ENCODE data around the gene ITGAL. TPM values are rescaled to one million over a fixed set of nuclear protein-coding genes. Genes with fewer than 3 reads are reported as not detected.

Gene ITGAL
- total RNA-seq, 1 donor from 2014 or later = 2.4 TPM

DNA sequence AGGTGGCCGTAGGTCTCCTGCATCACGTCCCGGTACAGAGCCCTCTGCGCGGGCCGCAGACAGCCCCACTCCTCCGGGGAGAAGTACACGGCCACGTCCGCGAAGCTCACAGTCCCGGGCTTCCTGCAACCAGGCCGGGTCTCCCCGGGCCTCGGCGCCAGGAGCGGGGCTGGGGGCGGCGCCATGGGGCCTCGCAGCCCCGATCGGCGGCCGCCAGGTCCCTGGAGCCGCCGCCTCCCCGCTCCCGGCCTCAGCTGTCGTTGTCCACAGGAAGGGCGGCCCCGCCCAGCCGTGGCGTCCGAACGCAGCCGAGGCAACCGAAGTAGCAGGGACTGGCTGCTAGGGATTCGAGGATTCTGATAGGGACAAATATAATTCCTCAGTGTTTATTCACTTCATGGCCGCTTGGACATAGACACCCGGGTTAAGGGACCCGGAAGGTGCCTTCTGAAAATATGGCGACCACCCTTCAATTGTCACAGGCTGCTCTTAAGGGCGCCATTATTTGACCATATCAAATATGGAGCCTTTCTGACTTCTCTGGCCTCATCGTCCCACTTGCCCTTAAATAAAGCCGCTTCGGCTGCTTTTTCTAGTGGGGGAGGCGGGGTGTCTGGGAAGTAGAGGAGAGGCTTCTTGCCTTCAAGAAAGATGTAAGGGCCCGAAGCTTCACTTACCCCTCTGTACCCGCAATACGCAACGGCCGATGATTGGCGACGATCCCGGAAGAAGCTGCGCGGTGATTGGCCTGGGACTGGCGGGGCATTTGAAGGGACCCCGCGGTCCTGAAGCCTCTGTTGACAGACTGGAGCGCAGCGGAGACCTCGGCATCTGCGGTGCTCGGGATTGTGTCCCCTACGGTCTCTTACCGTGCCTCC lies 99.1 kb downstream of the ITGAL start, which contains the start of gene ZNF688:
Gene ZNF688, minus strand, starts transcription at position 270 of the 878 bp plus-strand sequence. Its CDS starts 85 bp downstream, at position 185.
- Histone ChIP-seq H3K4me1 (peaks cover 36% of the 10 kb centered on the region), H3K27me3 (ENCODE audit: low read depth) (no peaks in the 10 kb centered on the region), H3K9me3 (replicated peaks) (no peaks in the 10 kb centered on the region), H3K4me3 (peak within 1 kb of the TSS; percentile 84), H3K36me3 (no peaks in the 10 kb centered on the region), H3K27ac (replicated peaks) (peak within 1 kb of the TSS; percentile 99)
- TF ChIP-seq, protein P1, sequence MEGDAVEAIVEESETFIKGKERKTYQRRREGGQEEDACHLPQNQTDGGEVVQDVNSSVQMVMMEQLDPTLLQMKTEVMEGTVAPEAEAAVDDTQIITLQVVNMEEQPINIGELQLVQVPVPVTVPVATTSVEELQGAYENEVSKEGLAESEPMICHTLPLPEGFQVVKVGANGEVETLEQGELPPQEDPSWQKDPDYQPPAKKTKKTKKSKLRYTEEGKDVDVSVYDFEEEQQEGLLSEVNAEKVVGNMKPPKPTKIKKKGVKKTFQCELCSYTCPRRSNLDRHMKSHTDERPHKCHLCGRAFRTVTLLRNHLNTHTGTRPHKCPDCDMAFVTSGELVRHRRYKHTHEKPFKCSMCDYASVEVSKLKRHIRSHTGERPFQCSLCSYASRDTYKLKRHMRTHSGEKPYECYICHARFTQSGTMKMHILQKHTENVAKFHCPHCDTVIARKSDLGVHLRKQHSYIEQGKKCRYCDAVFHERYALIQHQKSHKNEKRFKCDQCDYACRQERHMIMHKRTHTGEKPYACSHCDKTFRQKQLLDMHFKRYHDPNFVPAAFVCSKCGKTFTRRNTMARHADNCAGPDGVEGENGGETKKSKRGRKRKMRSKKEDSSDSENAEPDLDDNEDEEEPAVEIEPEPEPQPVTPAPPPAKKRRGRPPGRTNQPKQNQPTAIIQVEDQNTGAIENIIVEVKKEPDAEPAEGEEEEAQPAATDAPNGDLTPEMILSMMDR (IDR thresholded peaks at IDR 0.05; ENCODE audit: borderline replicate concordance) = no peak
- intact Hi-C loops (cut with micrococcal nuclease) = no loop called here
- DNase-seq = peak; percentile 94

Small RNA genes lying within 50 kb of the gene (microRNA-seq; reads per million reads assigned to microRNA genes)
- not detected for gene MIR4518

Other genes with a start within 250 kb of the ITGAL start
- gene NPIPB13, start 224.3 kb upstream of the ITGAL start, total RNA-seq = 2.0 TPM
- gene CD2BP2, start 117.4 kb upstream of the ITGAL start, total RNA-seq = 29.8 TPM
- gene TBC1D10B, start 102.2 kb upstream of the ITGAL start, total RNA-seq = 23.3 TPM
- gene MYL11, start 97.9 kb upstream of the ITGAL start, total RNA-seq = not detected
- 1.3 TPM for gene SEPTIN1, start 90.2 kb upstream of the ITGAL start, total RNA-seq
- 5.0 TPM for gene ZNF48, start 77.3 kb upstream of the ITGAL start, total RNA-seq
- 8.1 TPM for gene ZNF771, start 65.1 kb upstream of the ITGAL start, total RNA-seq
- gene DCTPP1, start 42.7 kb upstream of the ITGAL start, total RNA-seq = 31.9 TPM
- gene SEPHS2, start 26.9 kb upstream of the ITGAL start, total RNA-seq = 29.8 TPM
- 61.1 TPM for gene ZNF768, start 53.8 kb downstream of the ITGAL start, total RNA-seq
- 8.9 TPM for gene ZNF747, start 62.1 kb downstream of the ITGAL start, total RNA-seq
- gene ZNF764, start 85.6 kb downstream of the ITGAL start, total RNA-seq = 8.9 TPM
- 10.8 TPM for gene ZNF688, start 99.0 kb downstream of the ITGAL start, total RNA-seq
- 7.1 TPM for gene ZNF785, start 113.0 kb downstream of the ITGAL start, total RNA-seq
- 5.0 TPM for gene ZNF689, start 137.6 kb downstream of the ITGAL start, total RNA-seq
- gene PRR14, start 178.2 kb downstream of the ITGAL start, total RNA-seq = 15.4 TPM
- gene FBRS, start 185.7 kb downstream of the ITGAL start, total RNA-seq = 27.8 TPM
- gene SRCAP, start 226.4 kb downstream of the ITGAL start, total RNA-seq = 42.5 TPM